Stimulated activated CD4-positive, alpha-beta T cell treated with anti-CD3 and anti-CD28 coated beads, Interleukin-2, amount 100 ng/mL, for 48 hours (primary cell): ENCODE results near the gene HSFX1.
"Not testable (repeated sequence)": the region's sequence is repeated elsewhere in the genome, so short reads cannot be mapped to it uniquely, and the experiment has no call there.

Experiments
- DNase-seq, 2 donors: peaks; one replicate each; pipeline ENCODE4 v3.0.0-alpha.2; 2020

Gene HSFX1, protein sequence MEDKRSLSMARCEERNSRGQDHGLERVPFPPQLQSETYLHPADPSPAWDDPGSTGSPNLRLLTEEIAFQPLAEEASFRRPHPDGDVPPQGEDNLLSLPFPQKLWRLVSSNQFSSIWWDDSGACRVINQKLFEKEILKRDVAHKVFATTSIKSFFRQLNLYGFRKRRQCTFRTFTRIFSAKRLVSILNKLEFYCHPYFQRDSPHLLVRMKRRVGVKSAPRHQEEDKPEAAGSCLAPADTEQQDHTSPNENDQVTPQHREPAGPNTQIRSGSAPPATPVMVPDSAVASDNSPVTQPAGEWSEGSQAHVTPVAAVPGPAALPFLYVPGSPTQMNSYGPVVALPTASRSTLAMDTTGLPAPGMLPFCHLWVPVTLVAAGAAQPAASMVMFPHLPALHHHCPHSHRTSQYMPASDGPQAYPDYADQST

DNA sequence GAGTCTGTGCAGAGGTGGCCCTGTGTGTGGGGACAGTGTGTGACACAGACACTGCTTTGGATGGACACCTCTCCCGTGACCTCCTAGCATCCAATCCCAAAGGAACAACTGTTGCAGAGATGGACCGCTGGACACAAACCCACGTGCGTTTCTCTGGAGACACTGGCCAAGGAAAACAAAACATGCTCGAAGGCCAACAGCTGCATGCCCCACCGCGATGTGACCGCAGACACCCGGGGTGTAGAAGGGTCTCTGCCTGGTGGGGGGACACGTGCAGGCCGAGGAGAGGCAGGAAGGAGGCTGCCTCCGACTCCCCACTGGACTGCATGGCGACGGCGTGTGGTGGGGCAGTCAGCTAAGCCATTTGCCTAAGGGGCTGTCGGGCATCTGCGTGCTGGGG, at the start of gene HSFX1:
Gene HSFX1, plus strand, starts transcription at position 301 of the 400 bp plus-strand sequence. CDS start 614 bp downstream, outside the sequence.
- DNase-seq, result not testable (repeated sequence)

DNA sequence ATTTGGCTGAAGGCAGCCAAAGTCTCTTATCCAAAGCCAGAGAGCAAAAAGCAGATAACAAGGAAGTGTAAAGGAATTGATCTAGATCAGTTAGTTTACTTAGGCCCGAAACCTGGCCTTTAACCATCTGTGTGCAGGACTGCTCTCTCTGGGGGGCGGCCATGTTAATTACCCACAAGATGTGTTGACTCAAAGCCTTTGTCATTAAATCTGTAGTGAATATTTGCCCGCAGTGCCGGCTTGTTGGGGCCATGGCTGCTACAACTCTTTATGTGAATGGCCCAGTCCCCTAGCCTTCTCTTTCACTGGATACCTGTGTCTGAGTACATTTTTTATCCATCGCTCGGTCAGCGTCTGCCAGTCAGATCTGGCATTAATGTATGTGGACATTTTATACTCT, 46.6 kb upstream of the HSFX1 start:
- not testable (repeated sequence) for DNase-seq

DNA sequence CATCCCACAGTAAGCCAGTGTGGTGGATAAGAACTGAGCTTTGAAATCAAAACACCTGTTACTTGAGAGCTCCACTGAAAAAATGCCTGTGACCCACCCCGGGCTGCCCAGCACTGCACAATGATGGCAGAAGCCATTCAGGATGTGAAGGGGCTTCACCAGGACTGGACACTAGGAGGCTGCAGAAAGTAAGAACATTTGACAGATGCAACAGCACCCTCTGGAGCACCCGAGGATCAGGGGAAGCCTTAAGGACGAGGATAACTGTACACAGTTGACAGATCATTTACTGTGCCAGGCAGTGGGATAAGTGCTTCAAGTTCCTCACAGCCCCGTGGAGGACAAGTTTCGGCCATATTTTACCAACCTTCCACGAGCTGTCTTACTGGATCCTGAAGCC, 31.6 kb upstream of the HSFX1 start:
- DNase-seq, result not testable (repeated sequence)

DNA sequence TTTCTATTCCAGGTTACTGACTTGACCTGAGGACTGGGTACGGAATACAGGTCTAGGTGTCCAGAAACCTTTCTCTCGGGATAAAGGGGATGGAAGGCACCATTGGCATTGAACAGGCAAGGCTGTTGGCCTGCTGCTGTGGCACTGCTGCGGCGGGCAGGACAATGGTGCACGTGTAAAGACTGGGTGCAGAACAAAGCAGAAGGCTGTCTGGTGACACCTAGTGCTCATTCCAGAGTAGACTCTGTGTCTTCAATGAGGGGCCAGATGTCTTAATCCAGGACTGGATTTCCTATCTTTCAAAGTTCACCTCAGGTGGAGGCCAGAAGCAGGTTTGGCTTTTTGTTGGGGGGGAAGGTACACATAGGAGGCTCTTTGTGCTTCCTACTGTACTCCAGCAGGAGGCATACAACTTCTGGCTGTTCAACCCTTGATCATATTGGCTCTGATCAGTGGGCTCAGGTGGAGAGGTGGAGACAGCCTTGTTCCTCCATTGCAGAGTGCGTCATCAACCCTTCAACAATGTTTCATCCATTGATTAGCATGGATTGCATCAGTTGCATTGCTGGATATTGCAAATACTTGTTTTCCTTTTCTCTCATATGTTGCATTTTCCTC, 27.4 kb upstream of the HSFX1 start:
- not testable (repeated sequence) for DNase-seq

DNA sequence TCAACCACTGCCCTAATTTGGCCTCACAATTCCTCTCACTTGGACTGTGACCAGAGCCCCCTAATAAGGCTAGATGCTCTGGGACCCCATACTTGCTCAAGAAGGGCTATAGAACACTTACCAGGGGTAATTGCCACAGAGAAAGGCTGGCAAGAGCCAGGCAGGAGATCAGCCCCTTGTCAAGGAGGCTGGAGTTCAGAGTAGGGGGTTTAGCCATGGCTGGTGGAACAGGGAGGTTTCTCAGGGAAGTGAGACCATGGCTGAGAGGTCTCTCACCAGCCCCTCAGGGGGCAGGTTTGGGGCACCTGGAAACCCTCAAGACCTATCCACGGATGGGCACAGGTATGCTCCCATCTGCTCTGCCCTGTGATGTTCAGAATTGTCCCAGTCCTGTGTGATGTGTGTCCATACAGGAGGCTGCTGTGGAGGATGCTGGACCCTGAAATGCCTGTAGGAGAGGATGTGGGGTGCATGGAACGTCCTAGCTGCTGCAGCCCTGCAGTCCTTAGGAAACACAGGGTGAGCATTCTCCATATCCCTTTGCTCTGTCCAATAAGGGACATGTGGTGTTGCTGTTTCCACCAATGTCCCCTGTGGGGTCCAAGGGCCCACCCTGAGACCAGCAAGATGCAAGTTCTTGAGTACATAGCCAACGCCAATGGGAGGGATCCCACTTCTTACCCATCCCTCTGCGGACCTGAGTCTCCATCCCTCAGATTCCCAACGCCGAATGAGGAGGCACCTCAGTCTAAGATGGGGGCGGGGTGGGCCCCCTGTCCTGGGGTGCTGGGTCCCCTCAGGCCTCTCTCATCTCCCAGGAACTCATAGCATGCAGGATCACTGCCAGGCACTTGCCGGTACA, 16.4 kb upstream of the HSFX1 start:
- no peak for DNase-seq

DNA sequence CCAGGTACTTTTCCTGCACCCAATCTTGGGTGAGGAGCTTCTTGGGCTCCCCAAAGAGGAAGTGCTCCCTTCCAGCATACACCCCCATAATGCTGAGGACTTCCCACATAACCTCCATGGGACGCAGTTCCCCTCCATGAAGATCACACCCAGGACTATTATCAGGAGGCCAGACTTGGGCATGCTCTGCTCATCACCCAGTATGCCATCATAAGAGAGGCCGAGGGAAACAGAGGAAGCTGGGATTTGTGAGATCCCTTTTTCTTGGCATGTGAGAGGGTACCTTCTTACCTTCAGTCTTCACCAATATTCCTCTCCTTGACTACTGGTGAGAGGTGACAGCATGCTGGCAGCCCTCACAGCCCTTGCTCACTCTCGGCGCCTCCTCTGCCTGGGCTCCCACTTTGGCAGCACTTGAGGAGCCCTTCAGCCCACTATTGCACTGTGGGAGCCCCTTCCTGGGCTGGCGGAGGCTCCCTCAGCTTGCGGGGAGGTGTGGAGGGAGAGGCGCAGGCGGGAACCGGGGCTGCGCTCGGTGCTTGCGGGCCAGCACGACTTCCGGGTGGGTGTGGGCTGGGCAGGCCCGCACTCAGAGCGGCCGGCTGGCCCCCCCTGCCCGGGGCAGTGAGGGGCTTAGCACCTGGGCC, 15.7 kb upstream of the HSFX1 start:
- no peak for DNase-seq

DNA sequence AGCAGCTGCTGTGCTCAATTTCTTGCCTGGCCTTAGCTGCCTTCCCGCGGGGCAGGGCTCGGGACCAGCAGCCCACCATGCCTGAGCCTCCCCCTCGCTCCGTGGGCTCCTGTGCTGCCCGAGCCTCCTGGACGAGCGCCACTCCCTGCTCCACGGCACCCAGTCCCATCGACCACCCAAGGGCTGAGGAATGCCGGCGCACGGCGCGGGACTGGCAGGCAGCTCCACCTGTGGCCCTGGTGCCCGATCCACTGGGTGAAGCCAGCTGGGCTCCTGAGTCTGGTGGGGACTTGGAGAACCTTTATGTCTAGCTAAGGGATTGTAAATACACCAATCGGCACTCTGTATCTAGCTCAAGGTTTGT, 15.2 kb upstream of the HSFX1 start:
- DNase-seq, result not testable (repeated sequence)

DNA sequence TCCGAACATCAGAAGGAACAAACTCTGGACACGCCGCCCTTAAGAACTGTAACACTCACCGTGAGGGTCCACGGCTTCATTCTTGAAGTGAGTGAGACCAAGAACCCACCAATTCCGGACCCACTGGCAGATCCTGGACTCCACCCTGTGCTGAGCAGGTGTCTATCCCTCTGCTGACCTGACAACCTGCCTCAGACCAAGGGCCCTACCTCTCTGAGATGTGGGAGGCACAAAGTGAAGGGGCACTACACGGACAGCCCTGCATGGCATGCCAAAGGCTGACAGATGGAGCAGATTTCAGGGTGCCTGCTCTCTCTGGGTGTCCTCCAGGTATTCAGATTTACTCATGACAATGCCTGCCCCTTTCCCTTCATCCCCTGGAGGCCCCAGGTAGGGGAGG, 14.0 kb upstream of the HSFX1 start:
- no peak for DNase-seq

DNA sequence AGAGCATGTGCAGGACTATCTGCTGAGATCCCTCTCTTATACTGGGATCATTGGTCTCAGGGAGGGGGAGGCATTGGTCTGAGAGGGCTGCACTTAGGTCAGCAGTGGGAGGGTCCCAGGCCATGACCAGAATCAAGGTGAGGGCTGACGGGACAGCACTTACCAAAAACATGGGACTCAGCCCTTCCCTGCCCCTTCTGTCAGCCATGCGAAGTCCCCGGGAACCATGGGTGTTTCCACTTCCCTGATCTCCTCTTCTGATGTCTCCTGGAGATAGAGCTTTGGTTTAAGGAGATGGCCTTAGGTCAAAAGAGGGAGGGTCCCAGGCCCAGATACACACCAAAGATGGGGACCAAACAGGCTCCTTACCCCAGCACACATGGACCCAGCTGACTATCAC, 12.9 kb upstream of the HSFX1 start:
- DNase-seq, result no peak

DNA sequence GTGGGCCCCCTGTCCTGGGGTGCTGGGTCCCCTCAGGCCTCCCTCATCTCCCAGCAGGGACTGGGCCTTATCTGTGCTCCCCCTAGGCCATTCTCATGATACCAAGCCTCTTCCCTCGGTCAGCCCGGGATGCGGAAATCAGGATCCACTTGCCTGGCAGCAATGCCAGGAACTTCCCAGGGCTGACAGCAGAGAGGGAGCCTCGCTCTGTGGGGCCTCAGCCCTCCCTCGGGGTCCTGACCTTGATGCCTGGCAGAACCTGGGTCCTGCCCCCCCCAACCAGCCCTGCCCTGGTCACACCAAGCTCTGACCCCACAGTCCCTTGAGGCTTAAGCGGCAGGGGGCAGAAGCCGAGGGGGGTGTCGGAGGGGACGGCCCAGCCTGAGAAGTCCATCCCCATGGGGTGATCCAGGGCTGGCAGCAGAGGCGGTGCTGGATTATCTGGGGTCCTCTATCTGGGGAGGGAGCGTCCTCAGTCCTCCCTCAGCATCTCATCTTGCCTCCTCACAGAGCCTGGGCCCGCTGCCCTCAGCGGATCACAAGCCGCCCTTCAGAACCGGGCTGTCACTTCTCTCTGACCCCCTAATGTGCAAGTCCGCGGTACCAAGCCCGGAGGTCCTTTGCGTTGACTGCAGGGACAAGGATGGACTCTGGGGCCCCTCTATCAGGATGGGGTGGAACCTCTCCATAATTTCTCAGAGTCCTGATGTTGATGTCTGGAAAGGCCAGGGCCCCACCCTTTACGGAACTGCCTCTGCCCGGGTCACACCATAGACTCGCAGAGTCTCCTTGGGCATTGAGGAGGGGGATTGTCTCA, 11.8 kb upstream of the HSFX1 start:
- DNase-seq, result not testable (repeated sequence)

DNA sequence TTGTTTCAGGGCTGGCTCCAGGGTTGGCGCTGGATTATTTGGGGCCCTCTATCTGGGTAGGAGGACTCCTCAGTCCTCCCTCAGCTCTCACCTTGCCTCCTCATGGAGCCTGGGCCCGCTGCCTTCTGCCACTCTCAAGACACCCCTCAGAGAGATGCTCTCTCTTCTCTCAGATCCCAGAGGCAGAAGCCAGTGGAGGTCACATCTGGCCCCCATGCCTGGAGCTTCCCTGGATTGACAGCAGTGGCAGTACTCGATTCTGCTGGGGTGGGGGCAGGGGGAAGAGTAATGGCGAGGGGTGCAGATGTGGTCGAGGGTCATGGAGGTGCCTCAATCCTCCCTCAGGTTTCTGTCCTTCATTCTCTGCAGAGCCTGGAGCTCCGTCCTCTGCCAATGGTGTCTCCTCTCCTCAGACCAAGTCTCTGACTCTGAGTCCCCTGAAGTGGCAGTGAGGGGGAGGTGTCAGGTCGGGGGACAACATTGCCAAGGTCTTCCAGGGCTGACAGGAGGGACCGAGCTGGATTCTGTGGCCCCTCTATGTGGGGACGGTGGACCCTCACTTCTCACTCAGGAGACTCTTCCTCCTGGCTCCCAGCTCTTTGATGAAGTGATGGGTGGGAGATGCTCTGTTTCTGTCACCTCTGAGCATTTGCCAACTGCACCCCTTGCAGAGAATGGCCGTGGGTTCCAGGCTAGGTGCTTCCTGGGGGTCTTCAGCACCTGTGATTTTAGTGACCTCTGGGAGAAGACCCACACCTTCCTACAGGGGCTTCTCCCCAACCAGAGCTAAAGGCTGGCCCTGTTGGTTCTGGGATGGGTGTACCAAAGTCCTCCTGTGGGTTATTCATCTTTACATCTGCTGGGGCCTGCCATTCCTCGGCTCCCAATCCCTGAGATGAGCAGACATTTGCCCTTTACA, 10.9 kb upstream of the HSFX1 start:
- DNase-seq, result no peak

DNA sequence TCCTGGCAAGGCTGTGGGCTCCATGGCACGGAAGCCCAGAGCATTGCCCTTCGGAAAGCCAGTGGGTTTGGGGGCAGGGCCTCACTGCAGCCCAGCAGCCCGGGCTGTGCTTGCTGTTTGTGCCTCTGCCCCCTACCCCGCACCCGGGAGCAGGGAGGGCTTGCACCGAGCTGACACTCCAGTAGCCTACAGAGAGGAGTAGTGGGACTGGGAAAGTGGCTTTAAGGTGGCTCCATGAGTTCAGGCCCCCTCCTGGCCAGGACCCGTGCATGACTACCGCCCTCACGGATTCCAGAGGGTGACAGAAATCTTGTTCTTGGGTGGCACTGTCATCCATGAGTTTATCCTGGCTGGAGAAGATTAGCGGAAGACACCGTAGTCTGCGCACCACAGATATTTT, 3.5 kb upstream of the HSFX1 start:
- DNase-seq, result not testable (repeated sequence)

DNA sequence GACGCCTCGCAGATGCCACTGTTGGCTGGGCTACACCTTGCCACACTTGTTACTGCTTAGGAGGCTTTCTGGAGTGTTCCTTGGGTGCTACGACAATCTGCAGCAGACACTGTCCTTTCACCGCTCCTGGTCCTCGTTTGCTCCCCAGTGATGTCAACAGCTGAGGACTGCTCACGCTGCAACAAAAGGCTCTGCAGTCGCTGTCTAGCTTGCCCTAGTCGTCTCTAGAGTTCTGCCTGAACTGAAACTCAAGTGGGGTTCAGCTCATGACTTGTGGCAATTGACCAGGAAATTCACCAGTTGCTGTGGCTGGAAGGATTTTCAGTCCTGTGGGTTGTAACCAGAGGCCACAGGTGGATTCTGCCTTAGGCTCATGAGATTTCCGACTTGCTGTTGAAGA, 842 bp upstream of the HSFX1 start:
- not testable (repeated sequence) for DNase-seq

DNA sequence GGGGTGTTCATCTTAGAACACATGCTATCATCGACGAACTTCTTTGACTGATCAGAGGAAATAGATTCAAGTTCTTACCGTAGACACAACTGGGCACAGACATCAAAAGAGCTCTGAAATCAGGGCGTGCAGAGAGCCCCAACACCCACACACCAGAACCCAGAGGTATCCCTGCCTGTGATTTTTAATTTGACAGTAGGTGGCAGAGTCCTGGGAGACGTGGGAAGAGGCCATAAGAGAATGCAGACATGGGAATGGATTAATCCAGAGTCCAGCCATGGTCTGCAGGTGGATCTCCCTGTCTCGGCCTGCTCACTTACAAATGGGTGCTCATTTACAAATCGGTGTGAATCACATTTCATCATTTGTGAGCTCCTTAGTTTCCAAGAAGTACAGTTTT, 4.1 kb downstream of the HSFX1 start:
- DNase-seq, result not testable (repeated sequence)

DNA sequence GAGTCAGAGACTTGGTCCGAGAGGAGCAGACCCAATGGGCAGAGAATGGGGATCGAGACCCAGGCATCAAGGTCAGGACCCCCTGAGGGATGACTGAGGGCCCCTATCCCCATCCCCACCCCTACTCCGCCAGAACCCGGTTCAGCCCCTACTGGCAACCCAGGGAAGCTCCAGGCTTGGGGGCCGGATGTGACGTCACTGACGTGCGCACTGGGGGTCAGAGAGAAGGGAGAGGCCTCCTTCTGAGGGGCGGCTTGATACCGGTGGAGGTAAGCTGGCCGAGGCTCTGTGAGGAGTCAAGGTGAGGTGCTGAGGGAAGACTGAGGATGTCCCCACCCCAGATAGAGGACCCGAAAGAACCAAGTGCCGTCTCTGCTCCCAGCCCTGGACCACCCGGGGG, 7.9 kb downstream of the HSFX1 start, which contains the start of gene MAGEA9:
Gene MAGEA9, plus strand, starts transcription at position 204 of the 400 bp plus-strand sequence. CDS start 4,281 bp downstream, outside the sequence.
- DNase-seq, result not testable (repeated sequence)

DNA sequence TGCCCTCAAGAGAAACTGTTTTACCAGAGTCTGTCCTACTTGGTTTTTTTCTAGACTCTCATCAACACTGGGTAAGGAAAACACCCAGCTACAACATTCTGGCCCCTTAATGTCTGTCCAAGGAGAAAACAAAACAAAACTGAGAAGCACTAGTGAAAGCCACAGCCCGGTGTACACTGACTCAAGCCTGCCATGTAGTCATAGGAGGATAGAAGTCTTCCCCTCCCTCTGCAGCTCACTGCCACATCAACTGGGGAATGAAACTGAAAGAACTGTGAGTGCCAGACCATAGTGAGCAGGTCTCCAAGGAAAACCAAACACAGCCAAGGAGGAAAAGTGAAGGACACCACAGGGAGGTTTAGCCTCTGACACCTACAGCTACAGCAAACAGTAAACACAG, 21.7 kb downstream of the HSFX1 start:
- DNase-seq, result not testable (repeated sequence)

DNA sequence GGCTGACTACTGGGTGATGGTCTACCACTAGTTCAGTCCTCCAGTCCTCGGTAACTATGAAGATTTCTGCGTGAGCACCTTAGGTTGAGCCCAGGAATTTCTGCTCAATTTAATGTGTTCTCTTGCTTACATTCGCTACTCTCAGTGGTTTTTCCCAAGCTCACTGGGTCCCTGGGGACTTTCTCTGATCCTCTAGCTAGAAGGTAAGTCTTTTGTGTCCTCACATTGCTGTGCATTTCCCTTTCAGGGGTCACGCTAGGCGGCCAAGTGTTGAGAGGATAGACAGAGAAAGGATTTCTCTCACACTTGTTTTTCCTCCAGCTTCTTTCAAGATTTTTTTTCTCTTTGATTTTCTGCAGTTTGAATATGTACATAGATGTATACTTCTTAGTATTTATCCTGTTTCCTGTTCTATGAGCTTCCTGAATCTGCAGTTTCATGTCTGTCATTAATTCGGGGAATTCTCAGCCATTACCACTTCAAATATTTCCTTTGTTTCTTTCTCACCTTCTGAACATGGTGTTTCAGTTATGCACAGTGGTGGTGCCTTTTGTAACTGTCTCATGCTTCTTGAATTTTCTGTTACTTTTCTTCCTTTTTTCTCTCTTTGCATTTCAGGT, 25.3 kb downstream of the HSFX1 start:
- DNase-seq, result no peak

DNA sequence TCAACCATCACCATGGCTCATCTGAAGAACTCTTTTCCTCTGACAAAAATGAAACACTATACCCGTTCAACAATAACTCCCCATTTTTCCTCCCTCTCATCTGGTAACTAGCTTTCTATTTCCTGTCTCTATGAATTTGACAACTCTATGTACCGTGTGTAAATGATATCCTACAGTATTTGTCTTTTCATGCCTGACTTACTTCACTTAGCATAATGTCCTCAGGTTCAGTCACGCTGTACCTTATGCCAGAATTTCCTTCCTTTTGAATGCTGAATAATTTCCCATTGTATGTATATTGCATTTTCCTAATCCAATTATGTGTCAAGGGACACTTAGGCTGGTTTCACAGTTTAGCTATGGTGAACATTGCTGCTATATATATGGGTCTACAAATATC, 26.1 kb downstream of the HSFX1 start:
- DNase-seq, result no peak

DNA sequence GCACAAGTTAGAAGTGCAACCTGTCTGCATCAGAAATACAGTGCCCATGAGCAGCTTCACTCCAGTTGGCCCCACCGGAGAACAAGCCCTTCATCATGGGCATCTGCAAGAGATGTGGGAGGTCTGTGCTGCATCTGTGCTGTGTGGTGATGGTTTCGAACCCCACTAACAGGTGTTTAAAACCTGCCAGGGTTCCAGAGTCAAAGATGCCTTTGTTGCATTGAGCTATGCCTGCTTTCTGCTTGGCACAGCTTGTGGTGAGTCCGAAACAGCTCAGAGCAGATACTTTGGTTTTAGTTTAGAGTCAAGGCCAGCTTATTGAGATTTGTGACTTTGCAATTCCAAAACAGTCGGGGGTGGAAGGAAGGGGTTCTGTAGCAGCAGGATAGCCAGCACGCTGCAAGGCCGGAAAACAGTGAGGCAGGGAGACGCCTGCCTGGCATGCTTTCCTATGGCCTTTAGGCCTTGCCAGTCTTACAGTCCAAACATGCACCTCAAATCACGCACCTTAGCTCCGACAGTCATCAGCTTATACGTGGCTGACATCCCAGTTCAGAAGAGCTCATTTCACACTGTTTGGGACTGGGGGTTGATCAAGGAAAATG, 29.7 kb downstream of the HSFX1 start:
- DNase-seq, result no peak

DNA sequence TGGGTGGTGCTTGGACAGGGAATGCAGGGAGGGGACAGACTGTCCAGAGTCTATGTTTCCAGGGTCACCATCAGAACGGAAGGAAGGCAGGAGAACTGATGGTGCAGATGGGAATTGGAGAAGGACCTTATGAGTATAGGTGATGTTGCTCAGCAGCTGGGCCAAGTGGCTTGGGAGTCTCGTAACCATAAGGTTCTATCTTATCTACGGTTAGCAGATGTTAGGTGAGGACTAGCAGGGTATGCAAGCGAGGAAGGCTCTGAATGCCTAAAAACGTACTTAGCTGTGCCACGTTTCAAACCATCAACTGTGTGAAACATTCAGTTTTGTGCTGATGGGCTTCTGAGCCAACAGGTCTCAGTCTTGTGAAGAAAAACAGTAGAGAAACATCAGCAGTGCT, 30.2 kb downstream of the HSFX1 start:
- no peak for DNase-seq
